Thyroid gland (tissue), 4 donors: Measurements from ENCODE around the gene PGLYRP1. TPM values are rescaled to one million over a fixed set of nuclear protein-coding genes. Genes with fewer than 3 reads are reported as not detected.

ENCODE experiments used
- DNase-seq, 2 donors: peaks; one replicate each; pipeline ENCODE4 v3.0.0-alpha.2; 2019
- H3K27ac ChIP-seq, 3 donors: fragments of 200-600 bp; sonication (generic); 1 replicate in 2 of 3; 2 replicates in 1 of 3; pipeline ENCODE4 v1.5.1; 2016 to 2019; ENCODE audit warnings: mild to moderate bottlenecking in 1 of 3, moderate library complexity in 1 of 3
- H3K27me3 ChIP-seq: fragments of 200-600 bp; sonication (generic); one replicate; pipeline ENCODE4 v1.5.1; 2019
- H3K36me3 ChIP-seq, 2 donors: fragments of 200-600 bp; sonication (generic); one replicate each; pipeline ENCODE4 v1.5.1; 2016 to 2019
- H3K4me1 ChIP-seq, 2 donors: fragments of 200-600 bp; sonication (generic); one replicate each; pipeline ENCODE4 v1.5.1; 2017 to 2019
- H3K4me3 ChIP-seq, 3 donors: fragments of 200-600 bp; sonication (generic); replicated peaks in 1 of 3; 1 replicate in 2 of 3; 2 replicates in 1 of 3; pipeline ENCODE4 v1.5.1; 2016; ENCODE audit warnings: mild to moderate bottlenecking in 1 of 3
- H3K9me3 ChIP-seq: fragments of 200-600 bp; sonication (generic); one replicate; pipeline ENCODE4 v1.5.1; 2017
- CTCF ChIP-seq, 6 experiments: fragments of 200-600 bp in 3 of 6; fragments of 450-650 bp in 3 of 6; sonication (generic) in 3 of 6; IDR thresholded peaks; one replicate each; pipeline ENCODE4 v1.5.1; 2016 to 2019; ENCODE audit warnings: antibody characterized with exemption in 6 of 6, mild to moderate bottlenecking in 2 of 6, inconsistent platforms in 1 of 6, moderate library complexity in 1 of 6
- POLR2A ChIP-seq, 2 donors: fragments of 450-650 bp; IDR thresholded peaks; one replicate each; pipeline ENCODE4 v1.6.1; 2017; ENCODE audit warnings: antibody characterized with exemption in 2 of 2, mild to moderate bottlenecking in 2 of 2, moderate library complexity in 1 of 2
- WGBS, 2 donors: methylation state at CpG; one replicate each; pipeline ENCODE4 v1.1.5; 2017; 5-methylcytosine and 5-hydroxymethylcytosine counted together
- intact Hi-C: fragments of 100-400 bp; cut with DNase I; formaldehyde crosslinking; loops from one replicate; pipeline ENCODE4 v1.15.1; 2023
- total RNA-seq, 4 donors: library from RNA; depleted of rRNA; stranded (reverse); fragments of >200 nt; gene quantifications; one replicate each; pipeline ENCODE4 v1.2.3, GENCODE V29; 2016

PGLYRP1 gene
- total RNA-seq, 4 donors from 2014 or later: 2.0 TPM; not detected in 3

- no peak overlapping the region for H3K4me3 ChIP-seq
- H3K27ac ChIP-seq: no peak overlapping the region
- 85 to 87% methylated on average over 6 of the region's 6 CpGs for WGBS, 2 donors
- H3K27me3 ChIP-seq: no peaks in the 10 kb centered on the region
- no peaks in the 10 kb centered on the region for H3K36me3 ChIP-seq
- intact Hi-C loops: no loop called here
- TF ChIP-seq POLR2A (IDR thresholded peaks at IDR 0.05): no peak
- no peak for TF ChIP-seq CTCF (IDR thresholded peaks at IDR 0.05)
- DNase-seq: no peak
- H3K9me3 ChIP-seq: no peaks in the 10 kb centered on the region
- no peaks in the 10 kb centered on the region for H3K4me1 ChIP-seq
Measured at GRCh38 chr19:46035546-46035945, 12.7 kb upstream of the PGLYRP1 start.

GRCh38 chr19:46033401-46033800, 10.5 kb upstream of the PGLYRP1 start:
- no peaks in the 10 kb centered on the region for H3K27me3 ChIP-seq
- H3K9me3 ChIP-seq: no peaks in the 10 kb centered on the region
- 79% methylated on average over 2 to 3 of the region's 11 CpGs for WGBS, 2 donors
- no peak for TF ChIP-seq POLR2A (IDR thresholded peaks at IDR 0.05)
- TF ChIP-seq CTCF (IDR thresholded peaks at IDR 0.05): no peak
- H3K4me3 ChIP-seq: no peak overlapping the region
- H3K36me3 ChIP-seq: no peaks in the 10 kb centered on the region
- no peak overlapping the region for H3K27ac ChIP-seq
- intact Hi-C loops: loop anchor here (5.0 kb wide), 1 partner anchor 229 kb away; no protein-coding TSS in a partner anchor
- DNase-seq: no peak
- no peaks in the 10 kb centered on the region for H3K4me1 ChIP-seq

GRCh38 chr19:46032597-46033025, 9.8 kb upstream of the PGLYRP1 start:
- H3K36me3 ChIP-seq: no peaks in the 10 kb centered on the region
- TF ChIP-seq CTCF (IDR thresholded peaks at IDR 0.05) (no peak), POLR2A (IDR thresholded peaks at IDR 0.05) (no peak)
- H3K27me3 ChIP-seq: no peaks in the 10 kb centered on the region
- no peaks in the 10 kb centered on the region for H3K9me3 ChIP-seq
- DNase-seq: no peak
- H3K4me1 ChIP-seq: no peaks in the 10 kb centered on the region
- WGBS, 2 donors: 94 to 100% methylated on average over 3 of the region's 3 CpGs
- H3K27ac ChIP-seq: no peak overlapping the region
- intact Hi-C loops: loop anchor here (5.0 kb wide), 1 partner anchor 230 kb away; no protein-coding TSS in a partner anchor
- H3K4me3 ChIP-seq: no peak overlapping the region

GRCh38 chr19:46031781-46032596, 9.1 kb upstream of the PGLYRP1 start:
- H3K27me3 ChIP-seq: no peaks in the 10 kb centered on the region

More at GRCh38 chr19:46031781-46032596, 9.1 kb upstream of the PGLYRP1 start:
- 67 to 91% methylated on average over 2 to 3 of the region's 5 CpGs for WGBS, 2 donors
- Histone ChIP-seq H3K4me1 (no peaks in the 10 kb centered on the region), H3K4me3 (no peak overlapping the region), H3K27ac (no peak overlapping the region), H3K36me3 (no peaks in the 10 kb centered on the region), H3K9me3 (no peaks in the 10 kb centered on the region)
- TF ChIP-seq CTCF (IDR thresholded peaks at IDR 0.05): no peak
- TF ChIP-seq POLR2A (IDR thresholded peaks at IDR 0.05): no peak
- DNase-seq: no peak
- intact Hi-C loops: loop anchor here (5.0 kb wide), 1 partner anchor 230 kb away; no protein-coding TSS in a partner anchor
